NT2/D1 (cell line): ENCODE data around the gene MAP1B.
"Not testable (repeated sequence)": the region's sequence is repeated elsewhere in the genome, so short reads cannot be mapped to it uniquely, and the experiment has no call there.

ENCODE experiments used
- DNase-seq: peaks from one replicate; pipeline ENCODE4 v3.0.0-alpha.2; 2011; ENCODE audit warnings: low read depth, low spot score
- H3K27me3 ChIP-seq: 2 replicates; pipeline ENCODE4 v1.6.0; 2011; ENCODE audit warnings: mild to moderate bottlenecking; ENCODE audit not compliant: insufficient read length, insufficient read depth
- H3K36me3 ChIP-seq: 2 replicates; pipeline ENCODE4 v1.6.1; 2011; ENCODE audit warnings: mild to moderate bottlenecking, low read length, mixed read lengths; ENCODE audit not compliant: insufficient read depth, insufficient read length
- H3K4me1 ChIP-seq: 2 replicates; pipeline ENCODE4 v1.5.1; 2011; ENCODE audit not compliant: insufficient read depth, insufficient read length
- H3K4me3 ChIP-seq: 2 replicates; pipeline ENCODE4 v1.5.1; 2011; ENCODE audit warnings: low read depth; ENCODE audit not compliant: insufficient read length
- H3K9ac ChIP-seq: 2 replicates; pipeline ENCODE4 v1.6.0; 2011; ENCODE audit warnings: low read depth; ENCODE audit not compliant: insufficient read length
- H3K9me3 ChIP-seq: 2 replicates; pipeline ENCODE4 v1.5.1; 2011; ENCODE audit warnings: mild to moderate bottlenecking, low read length; ENCODE audit not compliant: insufficient read depth
- SUZ12 ChIP-seq: IDR thresholded peaks from 2 replicates; pipeline ENCODE4 v1.6.1; 2011; ENCODE audit not compliant: insufficient read length, insufficient read depth; ENCODE audit errors: extremely low read depth
- YY1 ChIP-seq: IDR thresholded peaks from 2 replicates; pipeline ENCODE4 v1.6.1; 2011; ENCODE audit not compliant: insufficient read length, insufficient read depth
- ZNF274 ChIP-seq: IDR thresholded peaks from 2 replicates; pipeline ENCODE4 v1.6.1; 2011; ENCODE audit warnings: mild to moderate bottlenecking, low read depth, low read length

MAP1B gene

DNA sequence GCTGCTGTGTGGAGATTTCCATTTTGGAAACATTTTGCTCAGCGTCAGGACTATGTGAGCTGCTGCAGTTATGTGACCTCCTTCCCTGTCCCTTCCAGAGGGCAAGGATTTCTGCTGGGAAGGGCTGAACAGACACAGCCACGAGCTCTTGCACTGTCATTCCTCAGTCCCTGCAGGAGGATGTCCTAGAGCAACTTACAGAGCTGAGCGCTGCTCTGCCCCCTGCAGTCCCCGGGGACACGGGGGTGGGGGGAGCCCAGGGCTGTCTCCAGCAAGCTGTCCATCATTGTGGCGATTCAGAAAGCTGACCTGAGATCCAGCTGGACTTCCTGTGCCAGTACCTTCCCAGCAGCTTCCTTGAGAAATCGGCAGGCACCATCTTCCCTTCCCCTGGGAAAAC is 28.0 kb upstream of the MAP1B start:
- no peak overlapping the region for H3K9ac ChIP-seq
- no peaks in the 10 kb centered on the region for H3K4me1 ChIP-seq
- TF ChIP-seq SUZ12 (no peak), YY1 (no peak), ZNF274 (no peak)
- no peak overlapping the region for H3K4me3 ChIP-seq
- no peaks in the 10 kb centered on the region for H3K36me3 ChIP-seq
- no peaks in the 10 kb centered on the region for H3K27me3 ChIP-seq
- no peaks in the 10 kb centered on the region for H3K9me3 ChIP-seq
- no peak for DNase-seq

DNA sequence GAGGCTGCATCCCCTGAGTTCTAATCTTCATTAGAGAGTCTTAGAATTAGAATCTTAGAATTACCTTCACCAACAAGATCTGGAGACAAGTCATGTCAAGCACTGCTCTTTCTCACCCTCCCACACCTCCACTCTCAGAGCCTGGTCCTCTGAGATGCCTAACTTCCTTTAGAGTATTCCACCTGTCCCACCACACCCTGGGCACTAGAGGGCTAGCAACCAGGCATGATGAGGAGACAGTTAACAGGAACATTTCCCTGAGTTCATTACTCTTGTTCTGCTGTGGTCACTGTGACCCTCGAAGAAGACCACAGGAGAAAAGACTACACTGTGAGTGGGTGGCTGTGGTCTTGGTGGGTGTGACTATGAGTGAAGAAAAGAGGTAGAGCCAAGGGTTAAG is 25.2 kb upstream of the MAP1B start:
- TF ChIP-seq YY1, result no peak
- H3K27me3 ChIP-seq, result no peaks in the 10 kb centered on the region
- no peaks in the 10 kb centered on the region for H3K9me3 ChIP-seq
- H3K4me1 ChIP-seq, result no peaks in the 10 kb centered on the region
- H3K9ac ChIP-seq, result no peak overlapping the region
- H3K4me3 ChIP-seq, result no peak overlapping the region
- no peaks in the 10 kb centered on the region for H3K36me3 ChIP-seq
- no peak for DNase-seq

DNA sequence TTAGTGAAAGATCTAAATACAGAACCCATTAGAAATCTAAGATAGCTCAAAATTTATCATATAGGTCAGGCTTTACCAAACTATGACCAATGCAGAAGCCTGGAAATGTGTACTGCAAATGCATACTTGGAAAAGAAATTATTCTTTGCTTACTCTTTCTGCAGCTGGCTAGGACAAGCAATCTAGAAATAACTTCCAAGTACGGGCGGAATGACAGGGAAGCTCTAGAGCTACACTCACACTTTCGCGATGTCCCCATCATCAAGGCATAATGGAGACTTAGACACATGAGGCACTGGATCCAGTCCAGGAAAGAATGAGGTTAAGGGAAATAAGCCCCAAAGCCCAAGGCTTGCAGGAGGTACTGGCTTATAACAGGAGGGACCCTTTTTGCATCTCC is 22.4 kb upstream of the MAP1B start:
- TF ChIP-seq YY1, result no peak
- TF ChIP-seq ZNF274, result no peak
- no peak for TF ChIP-seq SUZ12
- H3K4me1 ChIP-seq, result no peaks in the 10 kb centered on the region
- no peaks in the 10 kb centered on the region for H3K9me3 ChIP-seq
- no peaks in the 10 kb centered on the region for H3K36me3 ChIP-seq
- no peak overlapping the region for H3K4me3 ChIP-seq
- no peak for DNase-seq
- no peak overlapping the region for H3K9ac ChIP-seq
- no peaks in the 10 kb centered on the region for H3K27me3 ChIP-seq

DNA sequence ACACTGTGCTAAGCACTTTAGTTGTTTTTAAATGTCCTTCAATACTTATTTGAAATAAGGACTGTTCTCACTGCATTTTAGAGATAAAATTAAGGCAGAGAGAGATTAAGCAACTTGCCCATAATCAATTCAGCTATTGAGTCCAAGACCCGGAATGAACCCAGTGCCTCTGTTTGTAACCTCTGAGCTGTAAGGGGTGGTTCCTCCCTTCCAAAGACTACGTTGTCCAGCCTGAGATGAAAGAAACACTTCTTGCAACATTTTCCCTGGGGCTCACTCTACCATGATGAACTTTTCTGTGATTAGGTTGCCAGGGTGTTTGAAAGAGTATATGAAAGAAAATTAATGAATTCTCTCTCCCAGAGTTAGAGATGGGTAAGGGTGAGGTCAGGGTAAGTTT is 22.0 kb upstream of the MAP1B start:
- TF ChIP-seq YY1 (no peak), ZNF274 (no peak), SUZ12 (no peak)
- Histone ChIP-seq H3K36me3 (no peaks in the 10 kb centered on the region), H3K9me3 (no peaks in the 10 kb centered on the region), H3K4me1 (no peaks in the 10 kb centered on the region), H3K9ac (no peak overlapping the region), H3K27me3 (no peaks in the 10 kb centered on the region), H3K4me3 (no peak overlapping the region)
- no peak for DNase-seq

DNA sequence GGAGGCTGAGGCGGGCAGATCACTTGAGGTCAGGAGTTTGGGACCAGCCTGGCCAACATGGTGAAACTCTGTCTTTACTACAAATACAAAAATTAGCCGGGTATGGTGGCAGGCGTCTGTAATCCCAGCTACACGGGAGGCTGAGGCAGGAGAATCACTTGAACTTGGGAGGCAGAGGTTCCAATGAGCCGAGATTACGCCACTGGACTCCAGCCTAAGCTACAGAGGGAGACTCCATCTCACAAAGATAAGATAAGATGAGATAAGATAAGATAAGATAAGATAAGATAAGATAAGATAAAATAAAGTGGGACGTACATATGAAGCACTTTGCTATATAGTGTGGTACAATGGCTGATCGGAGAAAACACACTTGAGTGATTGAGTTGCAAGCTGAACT is 17.6 kb upstream of the MAP1B start:
- H3K9me3 ChIP-seq, H3K27me3 ChIP-seq, H3K9ac ChIP-seq, H3K36me3 ChIP-seq, DNase-seq, H3K4me3 ChIP-seq, H3K4me1 ChIP-seq: not testable (repeated sequence)

DNA sequence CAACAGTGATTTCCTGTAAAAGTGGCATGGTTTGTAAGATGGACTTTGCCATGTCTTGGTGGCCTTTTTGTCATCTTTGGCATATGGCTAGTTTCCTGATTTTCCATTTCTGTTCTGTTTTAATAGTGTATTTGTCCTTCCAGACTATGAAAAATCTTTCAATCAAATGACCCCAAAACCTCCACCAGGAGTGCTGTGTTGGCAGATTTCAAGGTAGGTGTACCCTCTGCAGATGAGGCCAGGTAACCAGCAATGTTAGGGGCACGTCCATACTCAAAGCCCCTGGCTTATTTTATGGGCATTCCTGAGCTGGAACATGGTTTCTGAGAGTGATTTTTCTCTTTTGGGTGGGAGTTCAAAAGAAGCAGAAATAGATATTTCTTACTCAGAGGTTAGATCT is 15.2 kb upstream of the MAP1B start:
- DNase-seq, result no peak
- TF ChIP-seq SUZ12, result no peak
- TF ChIP-seq ZNF274, result no peak
- no peak for TF ChIP-seq YY1
- Histone ChIP-seq H3K4me3 (no peak overlapping the region), H3K27me3 (no peaks in the 10 kb centered on the region), H3K9me3 (no peaks in the 10 kb centered on the region), H3K4me1 (no peaks in the 10 kb centered on the region), H3K36me3 (no peaks in the 10 kb centered on the region), H3K9ac (no peak overlapping the region)

DNA sequence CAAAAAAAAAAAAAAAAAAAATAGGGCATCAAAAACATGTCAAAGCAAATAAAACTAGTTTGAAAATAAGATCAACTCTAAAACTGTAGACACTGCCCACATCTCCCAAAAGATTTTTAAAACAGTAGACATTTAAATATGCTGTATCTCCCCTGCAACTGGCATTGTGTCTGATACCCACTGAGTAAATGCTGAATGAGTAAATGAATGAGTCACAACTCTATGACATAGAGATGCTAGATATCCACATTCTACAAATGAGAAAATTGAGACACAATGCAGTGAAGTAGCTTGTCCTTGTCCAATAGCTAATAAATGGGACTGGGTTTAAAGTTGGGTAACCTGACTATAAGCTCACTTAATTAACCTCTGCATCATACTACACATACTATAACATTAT is 14.1 kb upstream of the MAP1B start:
- no peak for DNase-seq
- no peaks in the 10 kb centered on the region for H3K27me3 ChIP-seq
- no peaks in the 10 kb centered on the region for H3K4me1 ChIP-seq
- no peak overlapping the region for H3K9ac ChIP-seq
- no peak for TF ChIP-seq SUZ12
- no peak for TF ChIP-seq ZNF274
- no peak for TF ChIP-seq YY1
- no peaks in the 10 kb centered on the region for H3K9me3 ChIP-seq
- no peak overlapping the region for H3K4me3 ChIP-seq
- H3K36me3 ChIP-seq, result no peaks in the 10 kb centered on the region

DNA sequence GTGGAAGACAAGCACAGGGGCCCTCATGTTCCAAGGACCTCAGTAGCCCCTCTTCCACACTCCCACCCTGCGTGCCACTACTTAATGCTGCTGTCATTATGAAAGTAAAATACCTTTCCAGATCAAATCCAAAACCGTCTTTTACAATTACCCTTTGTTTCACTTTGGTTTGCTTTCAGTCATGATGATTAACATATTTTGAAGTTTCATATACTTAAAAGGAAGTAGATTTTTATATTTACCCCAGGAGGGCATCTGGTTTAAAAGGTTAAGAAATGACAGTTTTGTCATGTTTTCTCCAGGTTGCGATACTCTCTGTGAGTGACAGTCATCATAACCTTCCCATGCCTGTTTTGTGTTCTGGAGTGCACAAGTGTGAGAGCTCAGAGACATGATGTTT is 13.5 kb upstream of the MAP1B start:
- TF ChIP-seq YY1, result no peak
- TF ChIP-seq SUZ12, result no peak
- TF ChIP-seq ZNF274, result no peak
- no peaks in the 10 kb centered on the region for H3K9me3 ChIP-seq
- no peak overlapping the region for H3K4me3 ChIP-seq
- H3K4me1 ChIP-seq, result no peaks in the 10 kb centered on the region
- H3K36me3 ChIP-seq, result no peaks in the 10 kb centered on the region
- no peak overlapping the region for H3K9ac ChIP-seq
- H3K27me3 ChIP-seq, result no peaks in the 10 kb centered on the region
- no peak for DNase-seq
